Measurements from ENCODE around the gene KCTD21.

Gene KCTD21

GRCh38 chr11:78218707-78219492, 30.5 kb upstream of the KCTD21 start:
- no peak for DNase-seq

- no peak for DNase-seq
These were observed 29.5 kb upstream of the KCTD21 start for GRCh38 chr11:78217650-78218541.

GRCh38 chr11:78216571-78217287, 28.3 kb upstream of the KCTD21 start:
- DNase-seq, result no peak

GRCh38 chr11:78216021-78216420, 27.6 kb upstream of the KCTD21 start:
- no peak for DNase-seq

- no peak for DNase-seq
These were observed 26.1 kb upstream of the KCTD21 start for GRCh38 chr11:78214331-78215194.

- DNase-seq, result no peak
These were observed 25.3 kb upstream of the KCTD21 start for GRCh38 chr11:78213526-78214330.

- DNase-seq, result no peak
These were observed 24.4 kb upstream of the KCTD21 start for GRCh38 chr11:78212586-78213371.

GRCh38 chr11:78211565-78211964, 23.1 kb upstream of the KCTD21 start:
- no peak for DNase-seq

- no peak for DNase-seq
These were observed 21.7 kb upstream of the KCTD21 start for GRCh38 chr11:78210000-78210608.

GRCh38 chr11:78209478-78209877, 21.1 kb upstream of the KCTD21 start:
- DNase-seq, result no peak

GRCh38 chr11:78208257-78209165, 20.1 kb upstream of the KCTD21 start:
- DNase-seq, result no peak

GRCh38 chr11:78207532-78208256, 19.3 kb upstream of the KCTD21 start:
- no peak for DNase-seq

- DNase-seq, result no peak
These were observed 17.3 kb upstream of the KCTD21 start for GRCh38 chr11:78205691-78206090.

GRCh38 chr11:78205256-78205655, 16.8 kb upstream of the KCTD21 start:
- DNase-seq, result no peak

- no peak for DNase-seq
These were observed 14.8 kb upstream of the KCTD21 start for GRCh38 chr11:78203184-78203583.

- no peak for DNase-seq
These were observed 14.3 kb upstream of the KCTD21 start for GRCh38 chr11:78202733-78203167.

- DNase-seq, result no peak
These were observed 12.8 kb upstream of the KCTD21 start for GRCh38 chr11:78201096-78201818.

GRCh38 chr11:78200553-78200952, 12.1 kb upstream of the KCTD21 start:
- no peak for DNase-seq

Data from NCI-H446 treated with DMSO at 0.1 percent for 48 hours (cell line).